Measurements from ENCODE around the gene KRTAP20-3.

Gene KRTAP20-3

GRCh38 chr21:30642564-30642963 lies at the start of gene KRTAP20-3:
KRTAP20-3 (plus strand) TSS chr21:30642864.
- no peak for DNase-seq (ENCODE audit: low read depth in 2 of 2)

DNA sequence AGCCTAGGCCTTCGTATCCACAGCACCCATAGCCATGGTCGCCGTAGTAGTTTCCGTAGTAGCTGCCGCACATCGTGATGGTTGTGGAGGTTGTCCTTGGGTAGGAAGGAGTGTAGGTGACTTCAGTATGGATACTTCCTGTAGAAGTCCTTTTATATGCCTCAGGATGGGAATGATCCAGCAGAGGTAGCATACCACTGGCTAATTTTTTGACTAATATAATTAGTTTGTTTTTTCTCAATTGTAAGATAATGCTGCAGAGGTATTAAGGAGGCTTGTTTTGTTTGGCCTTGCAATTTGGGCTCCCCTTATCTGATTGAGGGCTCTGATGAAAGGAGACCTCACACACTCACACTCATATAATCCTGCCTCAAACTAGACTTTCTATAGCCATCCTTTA lies 43.9 kb upstream of the KRTAP20-3 start, which contains the start of gene KRTAP6-2:
KRTAP6-2 (minus strand) TSS at position 101 of the 400 bp plus-strand sequence; CDS start at position 73, 28 bp downstream.
- no peak for DNase-seq (ENCODE audit: low read depth in 2 of 2)

GRCh38 chr21:30600787-30601186 lies 41.9 kb upstream of the KRTAP20-3 start, which contains the start of gene KRTAP22-1:
KRTAP22-1 (plus strand) TSS chr21:30601087.
- no peak for DNase-seq (ENCODE audit: low read depth in 2 of 2)

DNA sequence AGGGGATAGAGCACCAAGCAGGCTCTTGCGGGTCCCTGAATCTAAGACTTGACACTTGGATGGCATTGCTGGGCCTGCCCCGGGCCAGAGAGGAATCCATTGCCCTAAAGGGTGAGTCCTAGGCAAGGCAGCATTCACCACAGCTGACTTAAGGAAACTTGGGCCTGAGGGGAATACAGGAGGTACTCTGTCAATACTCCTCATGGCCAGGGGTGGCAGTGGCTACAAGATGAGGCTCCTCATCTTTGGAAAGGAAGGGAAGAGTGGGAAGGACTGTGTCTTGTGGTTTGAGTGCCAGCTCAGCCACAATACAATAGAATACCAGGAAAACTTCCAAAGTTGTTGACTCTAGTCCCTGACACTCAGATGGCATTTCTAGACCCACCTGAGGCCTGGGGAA lies 36.7 kb upstream of the KRTAP20-3 start:
- no peak for DNase-seq (ENCODE audit: low read depth in 2 of 2)

GRCh38 chr21:30612132-30612531 lies 30.5 kb upstream of the KRTAP20-3 start:
- no peak for DNase-seq (ENCODE audit: low read depth in 2 of 2)

DNA sequence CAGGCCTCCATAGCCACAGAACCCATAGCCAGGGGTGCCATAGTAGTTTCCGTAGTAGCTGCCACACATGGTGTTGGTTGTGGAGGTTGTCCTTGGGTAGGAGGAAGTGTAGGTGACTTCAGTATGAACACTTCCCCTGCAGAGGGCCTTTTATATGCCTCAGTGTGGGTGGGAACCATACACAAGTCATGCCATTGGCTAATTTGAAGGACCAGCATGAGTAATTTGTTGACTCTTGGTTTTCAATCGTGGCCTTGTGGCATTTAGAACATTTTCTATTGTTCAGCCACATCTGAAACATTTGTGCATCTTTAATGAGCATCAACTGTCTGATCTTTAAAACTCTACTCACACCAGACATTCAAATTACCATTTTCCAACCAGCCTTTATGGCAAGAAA lies 28.8 kb upstream of the KRTAP20-3 start, which contains the start of gene KRTAP6-1:
KRTAP6-1 (minus strand) TSS at position 95 of the 400 bp plus-strand sequence; CDS start at position 69, 26 bp downstream.
- DNase-seq (ENCODE audit: low read depth in 2 of 2): no peak

DNA sequence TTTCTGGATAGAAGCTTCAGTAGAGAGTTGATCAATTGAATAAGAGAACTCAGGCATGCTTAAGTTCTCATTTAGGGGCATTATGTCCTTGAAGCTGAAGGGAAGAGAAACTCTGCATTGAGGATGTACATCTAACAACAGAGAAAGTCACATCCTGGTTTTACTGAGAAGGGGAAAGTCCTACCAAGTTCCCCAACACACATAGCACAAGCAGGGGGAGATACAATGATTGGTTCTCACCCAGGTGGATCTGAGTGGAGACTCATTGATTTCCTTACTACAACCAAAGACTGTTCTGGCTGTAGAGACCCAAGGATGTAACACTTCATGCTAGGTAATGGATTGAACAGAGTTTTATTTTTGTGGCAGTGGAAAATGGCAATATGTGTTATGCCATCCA lies 27.5 kb upstream of the KRTAP20-3 start:
- DNase-seq (ENCODE audit: low read depth in 2 of 2): no peak

DNA sequence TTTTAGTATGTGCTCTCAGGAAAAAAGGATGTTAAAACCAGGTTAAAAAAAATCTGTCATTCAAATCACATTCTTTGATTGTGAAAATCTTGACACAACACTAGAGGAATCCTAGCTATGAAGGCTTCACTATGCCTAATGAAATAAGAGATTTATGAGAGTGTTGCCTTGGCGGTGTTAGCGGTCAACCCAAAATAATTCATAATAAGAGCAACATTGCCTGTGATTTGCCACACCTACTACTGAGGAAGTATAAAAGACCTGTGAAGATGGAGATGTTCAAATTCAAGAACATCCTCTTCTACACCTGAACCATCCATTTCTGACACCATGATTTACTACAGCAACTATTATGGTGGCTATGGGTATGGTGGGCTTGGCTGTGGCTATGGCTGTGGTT lies 26.5 kb upstream of the KRTAP20-3 start, which contains the start of gene KRTAP20-1:
KRTAP20-1 (plus strand) TSS at position 301 of the 400 bp plus-strand sequence; CDS start at position 331, 30 bp downstream.
- no peak for DNase-seq (ENCODE audit: low read depth in 2 of 2)

DNA sequence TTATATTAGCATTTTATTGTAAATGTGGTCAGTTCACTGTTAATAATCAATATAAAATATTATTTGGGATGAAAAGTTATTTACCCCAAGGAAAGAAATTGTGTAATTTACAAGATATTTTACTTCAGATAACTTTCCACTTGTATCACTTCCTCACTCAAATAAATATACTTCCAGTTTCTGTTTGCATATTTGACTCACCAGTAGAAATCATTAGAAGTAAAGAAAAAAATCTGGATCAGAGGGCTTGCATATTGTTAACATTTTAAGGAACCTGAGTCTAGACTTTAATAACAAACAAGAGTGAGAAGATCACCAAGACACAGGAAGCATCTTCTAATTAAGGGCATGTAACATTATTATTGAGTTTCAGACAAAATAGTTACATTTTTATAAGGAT lies 22.6 kb upstream of the KRTAP20-3 start:
- DNase-seq (ENCODE audit: low read depth in 2 of 2): no peak

DNA sequence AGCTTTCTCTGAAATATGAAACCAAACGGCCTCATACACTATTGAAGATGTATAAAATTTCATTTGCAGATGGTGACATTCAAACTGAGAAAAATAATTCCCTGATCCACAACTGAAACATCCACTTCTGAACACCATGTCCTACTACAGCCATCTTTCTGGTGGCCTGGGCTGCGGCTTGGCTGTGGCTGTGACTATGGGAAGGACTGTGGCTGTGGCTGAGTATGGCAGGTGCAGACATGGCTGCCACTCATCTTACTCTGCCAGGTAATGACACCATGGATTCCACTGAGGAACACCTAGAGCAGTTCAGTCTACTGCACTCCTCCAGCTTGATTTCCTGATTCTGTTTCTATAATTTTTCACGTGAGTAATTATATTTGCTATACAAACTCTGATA lies 22.1 kb upstream of the KRTAP20-3 start, which contains the start of gene KRTAP20-4:
KRTAP20-4 (plus strand) TSS at position 106 of the 400 bp plus-strand sequence.
- no peak for DNase-seq (ENCODE audit: low read depth in 2 of 2)

GRCh38 chr21:30623362-30623761 lies 19.3 kb upstream of the KRTAP20-3 start:
- no peak for DNase-seq (ENCODE audit: low read depth in 2 of 2)

DNA sequence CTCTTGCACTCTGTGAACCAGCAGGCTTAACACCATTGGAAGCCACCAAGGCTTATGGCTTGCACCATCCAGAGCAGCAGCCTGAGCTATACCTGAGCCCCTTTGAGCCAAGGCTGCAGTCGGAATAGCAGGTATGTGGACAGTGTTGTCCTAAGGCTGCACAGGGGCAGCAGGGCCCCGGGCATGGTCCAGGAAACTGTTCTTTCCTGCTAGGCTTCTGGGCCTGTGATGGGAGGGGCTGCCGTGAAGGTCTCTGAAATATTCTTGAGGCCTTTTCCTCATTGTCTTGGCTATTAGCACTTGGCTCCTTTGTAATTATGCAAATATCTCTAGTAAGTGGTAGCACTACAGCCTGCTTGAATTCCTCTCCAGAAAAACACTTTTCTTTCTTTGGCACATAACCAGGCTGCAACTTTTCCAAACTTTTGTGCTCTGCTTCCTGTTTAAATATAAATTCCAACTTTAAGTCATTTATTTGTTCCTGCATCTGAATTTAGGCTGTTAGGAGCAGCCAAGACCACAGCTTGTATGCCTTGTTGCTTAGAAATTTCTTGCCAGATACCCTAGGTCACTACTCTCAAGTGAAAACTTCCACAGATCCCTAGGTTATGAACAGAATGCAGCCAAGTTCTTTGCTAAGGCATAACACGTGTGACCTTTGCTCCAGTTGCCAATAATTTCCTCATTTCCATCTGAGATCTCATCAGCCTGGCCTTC lies 17.1 kb upstream of the KRTAP20-3 start:
- DNase-seq (ENCODE audit: low read depth in 2 of 2): no peak

DNA sequence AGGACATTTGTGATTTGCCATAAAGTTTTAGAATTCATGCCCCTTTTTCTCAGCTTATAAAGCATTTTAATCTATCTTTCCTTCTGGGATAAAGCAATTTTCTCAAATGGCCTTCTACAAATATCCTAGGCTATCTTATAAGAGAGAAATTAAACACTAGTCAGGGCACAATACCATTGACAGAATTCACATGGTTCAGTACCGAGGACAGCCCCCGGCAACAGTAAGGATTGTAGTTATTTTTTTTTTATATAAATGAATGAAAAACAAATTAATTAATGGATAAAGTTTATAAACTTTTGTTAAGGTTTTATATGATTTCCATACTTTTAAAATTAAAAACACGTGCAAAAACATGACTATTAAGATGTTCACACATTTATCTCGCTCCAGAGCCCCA lies 14.6 kb upstream of the KRTAP20-3 start:
- no peak for DNase-seq (ENCODE audit: low read depth in 2 of 2)

DNA sequence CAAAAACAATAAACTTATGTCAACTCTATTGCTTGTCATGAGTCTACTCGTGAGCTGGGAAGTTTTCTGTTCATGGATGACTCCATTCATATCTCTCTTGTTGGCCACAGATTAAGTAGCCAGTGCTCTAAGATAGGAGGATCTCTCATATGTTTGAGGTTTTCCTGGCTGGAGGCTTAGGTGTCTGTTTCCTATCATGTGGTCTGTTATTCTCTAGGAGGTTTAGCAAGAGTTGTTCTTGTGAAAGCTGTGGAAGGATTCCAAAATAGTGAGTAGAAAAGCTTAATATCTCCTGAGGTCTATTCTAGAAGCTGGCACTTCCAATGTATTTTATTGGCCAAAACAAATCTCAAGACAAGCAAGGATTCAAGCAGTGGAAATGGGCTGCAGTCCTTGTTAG lies 13.5 kb upstream of the KRTAP20-3 start:
- DNase-seq (ENCODE audit: low read depth in 2 of 2): no peak

DNA sequence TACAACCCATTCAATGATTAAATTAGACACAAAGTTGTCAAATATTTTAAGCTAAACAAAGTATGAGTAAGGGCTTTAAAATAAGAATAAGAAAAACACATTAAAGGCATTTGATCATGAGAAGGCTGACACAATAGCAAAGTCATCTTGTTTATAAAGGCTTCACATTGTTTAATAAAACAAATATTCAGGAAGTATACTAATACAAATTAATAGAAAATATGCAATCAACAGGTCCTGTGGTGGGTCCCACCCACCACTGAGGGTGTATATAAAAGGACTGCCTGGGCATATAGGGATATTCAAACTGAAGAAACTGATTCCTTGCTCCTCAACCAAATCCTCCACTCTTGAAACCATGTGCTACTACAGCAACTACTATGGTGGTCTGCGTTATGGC lies 7.8 kb upstream of the KRTAP20-3 start, which contains the start of gene KRTAP20-2:
KRTAP20-2 (plus strand) TSS at position 301 of the 400 bp plus-strand sequence; CDS start at position 359, 58 bp downstream.
- no peak for DNase-seq (ENCODE audit: low read depth in 2 of 2)

DNA sequence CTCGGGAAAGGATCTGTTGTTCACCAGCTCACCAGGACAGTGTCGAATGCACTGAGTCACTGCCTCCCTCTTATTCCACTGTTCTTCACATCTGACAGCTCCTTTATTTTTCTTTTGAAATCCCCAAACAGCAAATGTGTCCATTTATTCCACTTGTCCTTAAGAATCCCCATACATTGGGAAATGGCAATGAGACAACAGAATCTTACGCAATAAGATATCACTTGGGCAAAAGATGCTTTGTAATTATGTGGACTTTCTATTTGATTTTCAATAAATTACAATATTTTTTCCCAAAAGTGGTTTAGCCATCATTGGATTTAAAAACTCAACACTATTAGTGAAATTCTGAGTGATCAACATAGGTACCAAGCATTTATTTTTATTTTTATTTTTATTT lies 4.0 kb upstream of the KRTAP20-3 start:
- DNase-seq (ENCODE audit: low read depth in 2 of 2): no peak

GRCh38 chr21:30646904-30647414 lies 4.3 kb downstream of the KRTAP20-3 start:
- DNase-seq (ENCODE audit: low read depth in 2 of 2): no peak

DNA sequence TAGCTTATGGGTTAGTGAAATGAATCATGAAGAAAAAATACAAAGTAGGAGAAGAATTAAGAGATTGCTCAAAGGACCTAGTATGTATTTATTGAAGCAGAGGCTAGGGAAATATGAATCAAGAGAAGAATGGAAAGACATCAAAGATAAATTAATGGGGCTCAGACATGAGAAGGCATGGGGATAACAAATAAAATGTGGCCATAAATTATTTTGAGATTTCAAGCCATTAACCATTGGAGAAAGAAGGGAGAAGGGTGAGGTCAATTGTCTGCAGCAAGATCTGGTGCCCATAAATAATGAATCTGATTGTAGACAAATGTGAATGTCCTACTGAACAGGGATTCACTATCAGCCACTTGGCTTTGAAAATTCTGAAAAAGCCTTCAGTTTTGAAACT lies 10.2 kb downstream of the KRTAP20-3 start:
- DNase-seq (ENCODE audit: low read depth in 2 of 2): no peak

DNA sequence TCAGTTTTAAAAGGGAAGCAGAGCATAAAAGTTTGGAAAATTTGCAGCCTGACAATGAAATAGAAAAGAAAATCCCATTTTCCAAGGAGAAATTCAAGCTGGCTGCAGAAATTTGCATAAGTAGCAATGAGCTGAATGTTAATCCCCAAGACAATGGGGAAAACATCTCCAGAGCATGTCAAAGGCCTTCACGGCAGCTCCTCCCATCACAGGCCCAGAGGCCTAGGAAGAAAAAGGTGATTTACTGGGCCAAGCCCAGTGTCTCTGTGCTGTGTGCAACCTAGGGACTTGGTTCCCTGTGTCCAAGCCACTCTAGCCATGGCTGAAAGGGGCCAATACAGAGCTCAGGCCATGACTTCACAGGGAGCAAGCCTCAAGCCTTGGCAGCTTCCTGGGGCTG lies 26.1 kb downstream of the KRTAP20-3 start:
- DNase-seq (ENCODE audit: low read depth in 2 of 2): no peak

- DNase-seq (ENCODE audit: low read depth in 2 of 2): no peak
Measured at GRCh38 chr21:30672985-30673650, 30.5 kb downstream of the KRTAP20-3 start.

DNA sequence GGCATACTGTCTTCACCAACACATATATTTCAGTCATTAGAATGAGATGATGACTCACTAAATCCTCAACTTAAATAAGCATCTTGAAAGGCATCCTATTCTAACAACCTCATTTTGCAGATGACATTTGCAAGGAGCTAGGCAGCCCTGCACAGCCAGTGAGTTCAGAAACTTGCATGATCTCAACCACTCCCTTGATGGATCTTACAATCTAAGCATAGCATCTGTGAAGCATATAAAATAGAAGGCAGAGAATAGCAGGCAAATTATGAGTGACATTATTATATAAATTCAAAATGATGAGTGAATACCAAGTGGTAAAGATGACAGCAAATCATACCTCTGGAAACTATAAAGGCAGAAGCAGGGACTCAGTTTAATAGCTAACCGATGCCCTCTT lies 31.6 kb downstream of the KRTAP20-3 start:
- no peak for DNase-seq (ENCODE audit: low read depth in 2 of 2)

DNA sequence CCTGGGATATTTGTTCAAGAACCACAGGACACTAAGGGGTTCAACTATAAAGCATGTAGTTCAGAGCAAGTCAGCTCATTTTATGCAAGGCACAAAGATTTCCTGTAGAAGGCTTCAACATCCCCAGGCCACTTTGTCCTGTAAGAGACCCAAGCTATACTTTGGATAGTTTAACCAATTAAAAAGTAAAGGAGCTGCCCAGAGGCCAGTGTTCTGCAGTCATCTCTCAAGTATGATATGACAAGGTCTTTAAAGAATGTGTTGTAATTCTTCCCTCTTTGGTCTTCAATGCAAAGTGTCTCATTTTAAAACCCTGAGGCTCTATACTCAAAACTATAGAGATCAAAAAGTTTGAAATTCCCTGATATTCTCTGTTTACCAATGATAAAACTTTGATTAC lies 34.1 kb downstream of the KRTAP20-3 start:
- no peak for DNase-seq (ENCODE audit: low read depth in 2 of 2)

GRCh38 chr21:30680586-30680985 lies 37.9 kb downstream of the KRTAP20-3 start:
- no peak for DNase-seq (ENCODE audit: low read depth in 2 of 2)

All from stimulated activated CD8-positive, alpha-beta memory T cell treated with anti-CD3 and anti-CD28 coated beads, Interleukin-15, amount 100 ng/mL, for 48 hours (primary cell).